Islet of Langerhans (tissue), 1 donor: ENCODE data around the gene TM9SF4.

Experiments
- FAIRE-seq: peaks from one replicate; lab custom pipeline; 2011; peaks lifted over from hg19 to GRCh38; lab: Jason Lieb, UNC

Gene TM9SF4

DNA sequence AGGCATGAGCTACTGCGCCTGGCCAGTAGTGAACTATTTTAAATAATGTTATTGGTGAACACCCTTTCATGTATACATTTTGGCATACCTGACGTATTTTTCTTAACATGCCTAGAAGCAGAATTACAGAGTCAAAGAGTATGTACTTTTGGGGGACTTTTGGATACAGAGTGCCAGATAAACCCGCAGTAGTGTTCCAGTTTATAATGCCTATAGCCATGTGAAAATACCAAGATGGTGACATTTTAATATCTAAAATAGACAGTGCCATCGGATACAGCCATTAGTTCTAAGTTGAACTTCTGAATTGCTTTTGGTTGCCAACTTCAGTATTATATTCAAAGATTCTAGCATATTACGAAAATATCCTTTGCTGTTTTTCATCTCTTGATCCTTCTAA, 20.3 kb downstream of the TM9SF4 start:
- FAIRE-seq: no peak

DNA sequence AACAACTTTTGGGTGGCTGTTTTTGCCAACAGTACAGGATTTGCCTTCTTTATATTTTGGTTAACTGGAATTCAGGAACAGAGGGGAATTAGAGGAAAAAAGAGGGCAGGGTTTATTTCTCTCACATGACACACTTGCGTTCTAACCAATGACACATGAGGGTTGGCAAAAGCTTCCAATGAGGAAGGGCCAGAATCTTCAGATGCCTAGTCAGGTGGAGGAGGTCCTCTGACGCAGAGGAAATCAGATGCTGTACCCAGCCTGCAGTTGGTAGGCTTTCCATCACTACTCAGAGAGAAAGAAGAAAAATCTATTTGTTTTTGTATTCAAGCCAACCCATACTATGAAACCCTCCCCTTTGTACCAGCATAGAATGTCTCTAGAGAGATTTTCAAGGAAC, 20.8 kb downstream of the TM9SF4 start:
- no peak for FAIRE-seq

DNA sequence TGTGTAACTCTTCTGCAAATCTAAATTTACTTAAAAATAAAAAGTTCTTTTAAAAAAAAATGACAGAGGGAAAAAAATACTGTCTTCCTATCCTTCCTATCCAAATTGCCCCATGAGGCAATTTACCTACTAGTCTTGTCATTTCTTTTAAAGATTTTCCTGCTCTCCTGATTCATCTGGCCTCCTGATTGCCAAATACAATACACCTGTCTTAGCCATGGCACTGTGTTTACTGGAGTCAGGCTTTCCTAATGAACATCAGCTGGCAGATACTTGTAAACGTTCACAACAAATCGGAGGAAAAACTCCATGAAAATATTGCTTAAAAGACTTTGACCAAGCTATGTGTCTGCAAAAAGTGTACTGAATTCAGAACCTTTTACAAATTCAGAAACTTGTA, 21.5 kb downstream of the TM9SF4 start:
- FAIRE-seq: no peak

DNA sequence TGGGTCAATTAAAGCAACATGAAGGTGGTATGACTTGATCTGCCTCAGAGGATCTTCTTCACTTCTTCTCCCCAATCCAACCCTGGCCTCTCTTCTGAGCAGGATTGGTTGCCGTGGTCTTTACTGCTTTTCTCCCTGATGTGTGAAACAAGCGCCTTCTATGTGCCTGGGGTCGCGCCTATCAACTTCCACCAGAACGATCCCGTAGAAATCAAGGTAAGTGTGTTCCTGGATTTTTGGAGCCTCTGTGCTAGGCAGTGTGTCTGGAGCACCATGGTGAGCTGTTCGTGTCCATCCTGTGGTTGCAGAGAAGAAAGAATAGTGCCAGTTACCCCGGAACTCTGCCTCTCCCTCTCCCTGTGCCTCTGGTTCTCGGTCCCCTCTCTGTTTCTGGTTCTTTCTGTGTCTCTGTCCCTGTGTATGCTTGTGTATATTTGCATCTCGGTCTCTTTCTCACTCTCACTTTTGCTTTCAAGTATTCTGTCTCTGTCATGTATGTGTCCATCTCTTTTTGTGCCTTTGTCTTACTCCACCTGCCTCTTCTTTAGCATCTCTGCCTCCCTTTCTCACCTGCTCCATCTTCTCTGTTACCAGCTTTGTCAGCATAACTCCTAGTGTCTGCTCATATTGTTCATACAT, 23.5 kb downstream of the TM9SF4 start:
- FAIRE-seq: no peak

DNA sequence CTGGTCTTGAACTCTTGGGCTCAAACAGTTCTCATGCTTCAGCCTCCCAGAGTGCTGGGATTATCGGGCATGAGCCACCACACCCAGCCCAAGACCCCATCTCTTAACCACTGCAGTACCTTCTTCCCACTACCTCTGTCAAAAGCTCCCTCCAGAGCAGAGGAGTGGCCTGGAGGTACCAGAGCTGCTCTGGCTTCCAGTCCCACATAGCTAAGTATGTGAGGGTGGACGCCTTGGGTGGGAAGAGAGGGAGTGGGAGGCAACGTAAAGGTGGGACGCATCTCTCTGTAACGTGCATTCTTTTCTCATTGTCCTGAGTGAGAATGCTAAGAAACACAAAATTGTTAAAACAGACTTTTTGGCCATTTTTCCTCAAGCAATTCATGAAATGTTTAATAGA, 24.5 kb downstream of the TM9SF4 start:
- no peak for FAIRE-seq

DNA sequence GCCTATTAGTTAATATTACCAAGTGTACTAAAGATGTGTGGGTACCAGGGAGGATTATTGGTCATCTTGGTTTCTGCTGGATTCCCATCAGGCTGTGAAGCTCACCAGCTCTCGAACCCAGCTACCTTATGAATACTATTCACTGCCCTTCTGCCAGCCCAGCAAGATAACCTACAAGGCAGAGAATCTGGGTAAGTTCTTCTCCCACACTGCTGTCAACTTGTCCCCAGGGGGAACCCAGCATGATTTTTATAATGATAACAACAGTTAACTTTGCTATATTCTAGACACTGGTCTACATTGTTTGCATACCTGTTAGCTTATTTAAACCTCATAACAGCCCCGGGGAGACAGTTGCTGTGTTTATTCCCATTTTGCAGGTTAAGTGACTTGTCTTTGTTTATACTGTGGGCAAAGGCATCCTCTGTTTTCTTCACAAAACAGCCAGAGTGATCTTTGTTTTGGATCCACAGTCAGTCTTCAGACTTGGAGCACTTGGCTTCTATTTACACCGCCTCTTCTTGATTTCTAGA, 26.5 kb downstream of the TM9SF4 start:
- no peak for FAIRE-seq

DNA sequence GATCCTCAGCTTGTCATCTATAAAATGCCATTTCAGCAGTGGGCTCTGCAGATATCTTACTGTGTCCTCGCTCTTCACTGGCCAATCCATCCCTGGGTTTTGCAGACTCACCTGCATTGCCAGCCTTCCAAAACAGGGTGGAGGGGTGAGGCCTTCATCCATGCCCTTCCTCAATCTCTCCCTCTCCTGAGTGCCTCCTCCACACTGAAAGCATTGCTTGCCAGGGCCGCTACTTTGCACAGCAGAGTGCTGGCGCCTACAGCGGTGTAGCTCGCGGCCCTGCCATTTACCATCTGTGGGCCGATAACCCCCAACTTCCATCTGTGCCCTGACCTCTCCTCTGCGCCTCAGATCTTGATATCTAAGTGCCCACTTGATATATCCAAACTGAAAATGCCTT, 29.4 kb downstream of the TM9SF4 start:
- no peak for FAIRE-seq

DNA sequence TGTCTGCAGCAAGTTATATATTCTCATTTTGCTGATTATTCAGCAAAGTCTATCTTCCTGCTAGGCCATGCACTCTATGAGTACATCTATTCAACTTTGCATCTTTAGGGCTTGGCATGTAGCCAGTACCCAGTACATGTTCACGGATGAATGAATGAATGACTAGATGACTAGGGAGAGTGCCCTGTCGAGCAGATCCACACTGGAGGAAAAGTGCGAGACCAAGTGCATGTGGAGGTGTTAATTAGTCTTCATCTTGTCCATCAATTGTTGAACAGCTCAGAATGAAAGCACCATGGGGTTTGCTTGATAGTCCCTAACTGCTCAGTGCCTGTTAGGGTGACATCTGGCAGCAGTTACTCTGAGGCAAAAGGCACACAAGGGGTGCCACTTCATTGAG, 30.4 kb downstream of the TM9SF4 start:
- FAIRE-seq: no peak

DNA sequence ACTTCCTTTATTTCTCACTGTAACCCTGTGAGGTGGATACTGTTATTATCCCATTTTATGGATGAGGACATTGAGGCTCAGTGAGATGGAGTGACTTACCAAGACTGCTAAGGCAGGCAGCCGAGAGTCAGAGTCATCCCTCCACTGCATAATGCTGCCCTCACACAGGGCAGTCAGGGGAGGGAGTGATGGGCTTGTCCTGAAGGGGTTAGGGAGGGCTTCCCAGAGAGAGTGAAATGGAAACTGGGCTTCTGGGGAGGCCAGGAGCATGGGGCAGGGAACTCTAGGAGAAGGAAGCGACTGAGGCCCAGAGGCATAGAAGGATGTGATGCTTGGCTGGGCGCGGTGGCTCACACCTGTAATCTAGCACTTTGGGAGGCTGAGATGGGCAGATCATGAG, 31.1 kb downstream of the TM9SF4 start:
- no peak for FAIRE-seq

DNA sequence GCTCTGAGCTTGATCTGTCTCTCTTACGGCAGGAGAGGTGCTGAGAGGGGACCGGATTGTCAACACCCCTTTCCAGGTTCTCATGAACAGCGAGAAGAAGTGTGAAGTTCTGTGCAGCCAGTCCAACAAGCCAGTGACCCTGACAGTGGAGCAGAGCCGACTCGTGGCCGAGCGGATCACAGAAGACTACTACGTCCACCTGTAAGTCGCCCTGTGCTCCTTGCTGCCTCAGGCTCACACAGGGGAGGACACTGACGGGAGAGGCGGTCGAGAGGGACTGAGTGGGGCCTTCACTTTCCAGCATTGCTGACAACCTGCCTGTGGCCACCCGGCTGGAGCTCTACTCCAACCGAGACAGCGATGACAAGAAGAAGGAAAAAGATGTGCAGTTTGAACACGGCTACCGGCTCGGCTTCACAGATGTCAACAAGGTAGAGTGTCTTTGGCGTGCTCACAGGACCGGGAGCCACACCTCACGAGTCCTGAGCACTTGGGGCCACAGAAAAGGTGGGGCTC, 32.0 kb downstream of the TM9SF4 start:
- no peak for FAIRE-seq

DNA sequence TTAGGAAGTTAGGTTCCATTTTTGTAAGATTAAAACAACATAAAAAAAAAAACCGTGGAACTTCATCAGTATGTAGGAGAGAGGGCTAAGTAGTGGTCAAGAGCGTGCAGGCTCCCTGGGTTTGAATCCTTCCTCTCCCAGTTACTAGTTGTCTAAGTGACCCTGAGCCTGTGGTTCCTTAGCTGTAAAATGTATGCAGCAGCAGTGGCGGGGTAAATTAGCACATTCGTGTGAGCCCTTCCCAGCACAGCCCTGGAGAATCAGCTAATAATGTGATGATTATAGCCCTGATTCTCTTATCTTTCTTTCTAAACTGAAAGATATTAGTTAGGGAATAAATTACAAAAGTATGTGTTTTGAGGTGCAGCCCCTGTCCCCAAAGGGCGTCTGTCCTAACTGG, 32.6 kb downstream of the TM9SF4 start:
- FAIRE-seq: no peak

DNA sequence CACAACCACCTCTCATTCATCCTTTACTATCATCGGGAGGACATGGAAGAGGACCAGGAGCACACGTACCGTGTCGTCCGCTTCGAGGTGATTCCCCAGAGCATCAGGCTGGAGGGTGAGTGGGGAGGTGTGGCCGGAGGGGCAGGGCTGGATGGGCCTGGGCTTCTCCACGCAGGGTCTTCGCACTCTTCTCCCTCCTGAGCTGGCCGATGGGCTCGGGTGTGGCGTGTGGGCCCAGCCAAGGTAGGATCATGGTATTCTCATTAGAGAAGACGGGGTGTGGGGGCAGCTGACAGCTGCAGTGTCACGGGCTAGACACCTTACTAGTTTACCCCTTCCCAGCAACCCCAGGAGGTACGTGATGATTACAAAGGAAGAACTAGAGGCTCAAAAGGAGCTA, 33.5 kb downstream of the TM9SF4 start:
- FAIRE-seq: no peak

DNA sequence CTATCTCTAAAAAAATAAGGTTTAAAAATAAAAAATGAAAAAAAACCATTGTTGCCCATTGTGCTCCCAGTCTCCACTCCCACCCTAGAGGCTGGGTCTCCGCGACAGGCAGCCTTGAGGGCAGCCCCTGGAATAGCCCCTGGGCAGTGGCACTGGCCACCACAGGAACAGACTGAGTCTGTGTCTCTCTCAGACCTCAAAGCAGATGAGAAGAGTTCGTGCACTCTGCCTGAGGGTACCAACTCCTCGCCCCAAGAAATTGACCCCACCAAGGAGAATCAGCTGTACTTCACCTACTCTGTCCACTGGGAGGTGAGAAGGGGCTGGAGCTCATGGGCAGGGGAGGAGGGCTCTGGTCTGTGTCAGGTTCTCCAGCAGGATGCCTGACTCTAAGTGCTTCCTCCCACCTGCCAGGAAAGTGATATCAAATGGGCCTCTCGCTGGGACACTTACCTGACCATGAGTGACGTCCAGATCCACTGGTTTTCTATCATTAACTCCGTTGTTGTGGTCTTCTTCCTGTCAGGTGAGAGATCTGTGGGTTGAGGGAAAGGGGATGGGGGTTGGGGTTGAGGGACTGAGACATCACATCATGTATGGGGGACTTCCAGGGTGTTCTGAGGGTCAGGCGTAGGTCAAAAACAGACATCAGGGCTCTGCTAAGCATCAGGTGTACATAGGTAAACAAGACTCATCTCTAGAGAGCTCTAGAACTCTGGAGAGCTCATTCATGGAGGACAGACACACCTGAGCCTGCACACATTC, 35.6 kb downstream of the TM9SF4 start:
- FAIRE-seq: no peak

DNA sequence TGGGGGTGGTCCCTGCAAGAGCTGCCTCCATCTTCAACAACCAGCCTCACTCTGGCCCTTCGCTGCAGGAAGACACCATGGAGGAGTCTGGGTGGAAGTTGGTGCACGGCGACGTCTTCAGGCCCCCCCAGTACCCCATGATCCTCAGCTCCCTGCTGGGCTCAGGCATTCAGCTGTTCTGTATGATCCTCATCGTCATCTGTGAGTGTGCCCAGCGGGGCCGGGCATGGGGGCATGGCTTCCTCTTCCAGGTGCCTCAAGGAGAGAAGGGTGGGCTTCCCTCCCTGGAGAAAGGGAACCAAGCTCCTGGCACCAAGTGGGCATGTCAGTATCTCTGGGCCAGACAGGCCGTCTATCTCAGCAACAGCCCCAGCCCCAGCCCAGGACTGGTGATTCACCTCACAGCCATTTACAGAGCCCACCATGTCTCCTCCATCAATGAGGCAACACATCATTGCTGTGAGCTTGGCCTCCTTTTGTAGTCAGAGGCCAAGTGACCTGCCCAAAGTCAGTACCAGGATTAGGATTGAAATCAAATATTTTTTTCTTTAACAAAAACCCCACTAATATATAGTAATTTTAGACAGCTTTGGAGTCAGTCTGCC, 40.2 kb downstream of the TM9SF4 start:
- FAIRE-seq: no peak

DNA sequence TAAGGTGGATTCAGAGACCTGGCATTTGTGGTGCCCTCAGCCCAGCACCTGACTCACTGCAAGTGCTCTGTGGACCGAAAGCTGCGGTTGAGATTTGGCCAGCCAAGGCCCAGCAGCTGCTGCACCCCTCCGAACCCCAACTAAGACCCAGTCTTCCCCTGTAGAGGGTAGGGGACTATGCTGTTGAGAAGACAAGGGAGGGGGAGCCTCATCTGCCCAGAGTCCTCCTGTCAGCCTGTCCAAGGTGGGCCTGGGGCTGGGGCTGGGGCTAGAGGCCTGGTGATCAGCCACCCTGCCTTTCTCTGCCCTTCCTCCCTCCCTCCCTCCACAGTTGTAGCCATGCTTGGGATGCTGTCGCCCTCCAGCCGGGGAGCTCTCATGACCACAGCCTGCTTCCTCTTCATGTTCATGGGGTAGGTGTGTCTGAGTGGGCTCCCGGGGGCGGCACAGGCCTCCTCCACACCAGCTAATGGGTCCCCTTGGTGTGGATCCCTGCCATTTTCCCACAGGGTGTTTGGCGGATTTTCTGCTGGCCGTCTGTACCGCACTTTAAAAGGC, 40.9 kb downstream of the TM9SF4 start:
- FAIRE-seq: no peak

DNA sequence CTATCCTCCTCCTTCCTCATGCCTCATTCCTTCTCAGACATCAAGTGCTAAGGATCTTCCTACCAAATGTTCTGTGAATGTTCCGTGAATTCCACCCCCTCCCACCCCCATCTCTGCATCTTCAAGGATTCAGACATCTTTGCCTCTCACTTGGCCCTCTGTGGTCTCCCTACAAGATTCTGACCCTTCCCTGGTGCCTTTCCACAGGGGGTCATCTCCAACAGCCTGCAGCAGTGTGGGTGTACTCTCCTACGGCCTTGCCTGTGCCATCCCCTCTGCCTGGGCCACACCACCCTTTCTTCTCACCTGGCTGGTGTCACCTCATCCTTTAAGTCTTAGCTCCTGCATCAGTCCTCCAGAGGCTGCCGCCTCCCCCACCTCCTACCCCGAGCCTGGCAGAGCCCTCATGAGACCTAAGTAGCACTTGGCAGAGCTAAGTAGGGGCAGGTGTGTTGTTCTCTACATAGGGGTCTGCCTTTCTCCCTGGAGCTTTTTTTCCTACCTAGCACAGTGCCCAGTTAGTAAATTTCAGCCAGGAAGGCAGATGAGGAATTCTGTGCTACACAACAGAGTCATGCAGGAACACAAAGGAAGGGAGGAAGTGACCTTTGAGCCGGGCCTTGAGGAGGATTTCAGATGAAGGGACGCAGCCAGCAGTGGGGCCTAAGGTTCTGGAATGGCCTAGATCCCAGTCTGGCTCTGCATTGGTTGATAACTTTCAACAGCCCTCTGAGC, 43.1 kb downstream of the TM9SF4 start:
- no peak for FAIRE-seq

DNA sequence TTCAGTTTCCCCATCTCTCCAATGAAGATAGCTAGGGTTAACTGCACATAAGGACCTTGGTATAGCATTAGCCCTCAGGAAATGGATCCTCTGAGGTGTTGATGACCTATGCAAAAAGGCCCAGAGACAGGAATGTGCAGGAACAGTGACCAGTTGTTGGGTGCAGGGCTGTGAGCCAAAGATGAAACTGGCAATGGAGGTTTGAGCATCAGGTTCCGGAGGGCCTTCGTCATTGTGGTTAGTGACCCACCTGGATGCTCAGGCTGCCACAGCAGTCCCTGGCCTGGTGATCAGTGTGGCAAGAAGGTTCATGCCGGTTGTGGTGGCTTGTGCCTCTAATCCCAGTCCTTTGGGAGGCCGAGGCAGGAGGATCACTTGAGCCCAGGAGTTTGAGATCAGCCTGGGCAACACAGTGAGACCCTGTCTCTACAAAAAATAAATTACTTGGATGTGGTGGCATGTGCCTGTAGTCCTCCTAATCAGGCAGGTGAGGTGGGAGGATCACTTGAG, 43.7 kb downstream of the TM9SF4 start:
- FAIRE-seq: no peak

DNA sequence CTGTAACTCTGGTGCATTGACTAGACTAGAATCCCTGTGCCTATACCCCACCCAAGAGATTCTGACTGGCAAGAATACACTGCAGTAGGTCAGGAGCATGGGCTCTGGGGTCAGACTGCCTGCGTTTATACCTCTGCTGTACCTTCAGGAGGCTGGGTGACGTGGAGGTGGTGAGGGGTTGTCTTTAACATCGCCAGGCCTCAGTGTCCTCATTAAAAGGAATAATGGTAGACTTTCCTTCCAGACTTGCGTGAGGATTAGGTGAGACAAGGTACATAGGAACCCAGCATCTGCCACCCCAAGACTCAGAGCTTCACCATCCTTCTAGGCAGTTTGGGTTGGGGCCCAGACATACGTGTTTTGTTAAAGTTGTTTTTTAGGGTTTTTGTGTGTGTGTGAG, 44.3 kb downstream of the TM9SF4 start:
- FAIRE-seq: no peak

DNA sequence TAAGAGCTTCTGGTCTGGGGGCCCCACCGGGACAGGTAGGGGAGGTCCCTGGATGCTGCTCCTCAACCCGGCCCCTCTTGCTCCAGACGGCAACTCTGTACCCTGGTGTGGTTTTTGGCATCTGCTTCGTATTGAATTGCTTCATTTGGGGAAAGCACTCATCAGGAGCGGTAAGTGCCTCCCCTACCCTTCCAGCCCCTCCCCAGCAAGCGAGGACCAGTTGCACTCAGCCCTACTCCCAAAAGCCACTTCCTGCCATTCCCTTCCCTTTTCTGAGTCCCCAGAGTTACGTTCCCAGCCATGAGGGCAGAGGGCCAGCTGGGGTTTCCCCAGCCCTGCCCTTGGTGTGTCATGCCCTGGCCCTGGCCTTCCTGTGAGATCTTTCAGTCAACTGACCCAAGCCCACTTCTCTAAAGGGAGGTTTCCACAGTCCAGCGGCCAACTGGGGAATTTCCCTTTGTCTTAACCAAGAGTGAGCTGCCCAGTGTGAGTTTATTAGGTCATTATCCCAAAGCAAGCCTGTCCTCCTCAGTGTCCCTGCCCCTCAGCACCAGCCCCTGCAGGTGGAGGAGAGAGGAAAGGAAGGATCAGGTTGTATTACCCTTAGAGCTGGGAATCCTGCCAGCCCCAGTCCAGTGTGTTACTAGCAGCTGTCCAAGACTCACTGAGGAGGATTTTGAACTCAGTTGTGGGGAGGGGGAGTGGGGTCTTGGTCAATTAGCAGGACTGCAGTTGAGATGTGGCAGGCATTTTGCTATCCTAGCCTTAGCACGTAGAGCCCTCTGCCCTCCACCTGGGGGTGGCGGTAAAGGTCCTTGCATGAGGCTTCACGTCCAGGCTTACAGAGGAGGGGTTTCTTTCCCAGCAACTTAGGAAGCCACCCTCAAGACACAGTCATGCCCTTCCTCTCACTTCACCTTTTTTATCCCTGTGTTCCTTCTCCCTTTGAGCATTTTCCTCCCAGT, 45.8 kb downstream of the TM9SF4 start:
- no peak for FAIRE-seq

DNA sequence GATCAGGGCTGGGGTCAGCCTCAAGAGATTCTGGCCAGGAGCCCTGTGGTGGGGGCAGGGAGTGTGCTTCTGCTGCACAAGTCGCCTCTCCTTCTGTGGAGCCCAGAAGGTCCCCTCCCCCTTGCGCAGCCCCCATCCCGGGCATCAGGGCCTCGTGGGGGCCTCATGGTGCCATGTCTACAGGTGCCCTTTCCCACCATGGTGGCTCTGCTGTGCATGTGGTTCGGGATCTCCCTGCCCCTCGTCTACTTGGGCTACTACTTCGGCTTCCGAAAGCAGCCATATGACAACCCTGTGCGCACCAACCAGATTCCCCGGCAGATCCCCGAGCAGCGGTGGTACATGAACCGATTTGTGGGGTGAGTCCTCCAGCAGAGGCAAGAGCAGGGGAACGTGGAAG, 48.1 kb downstream of the TM9SF4 start:
- no peak for FAIRE-seq

DNA sequence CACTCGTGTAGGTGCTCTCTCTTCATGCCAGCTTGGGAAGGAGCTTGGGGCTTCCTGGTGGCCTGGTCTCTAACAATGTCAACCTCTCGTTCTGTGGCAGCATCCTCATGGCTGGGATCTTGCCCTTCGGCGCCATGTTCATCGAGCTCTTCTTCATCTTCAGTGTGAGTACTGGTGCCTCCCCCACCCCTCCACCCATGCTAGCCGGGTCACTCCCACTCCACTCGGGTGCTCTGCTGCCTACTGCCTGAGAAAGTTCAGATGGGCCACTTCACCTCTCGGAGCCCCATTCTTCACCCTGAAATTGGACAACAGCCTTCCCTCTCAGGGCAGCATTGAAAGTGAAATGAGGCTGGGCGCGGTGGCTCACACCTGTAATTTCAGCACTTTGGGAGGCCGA, 48.8 kb downstream of the TM9SF4 start:
- no peak for FAIRE-seq
